MCF 10A (cell line): ENCODE results near the gene TDRD6. TPM values are rescaled to one million over a fixed set of nuclear protein-coding genes. Genes with fewer than 3 reads are reported as not detected.

Source experiments
- BruUV-seq: library from RNA; stranded (reverse); fragments of 400-500 nt; replicated peaks from 2 replicates; lab custom pipeline; 2021; lab: Mats Ljungman, UMichigan
- CTCF ChIA-PET: fragments of 300-600 bp; sonication (Branson Sonifier 250); formaldehyde crosslinking; extraction: SDS; loops from one replicate; lab custom pipeline; 2021; ENCODE audit warnings: antibody characterized with exemption, inconsistent platforms; lab: Yijun Ruan, JAX
- POLR2A ChIA-PET: fragments of 300-600, 350-650 bp; sonication (Branson Sonifier 250); formaldehyde crosslinking; extraction: SDS; loops from one replicate; lab custom pipeline; 2020; ENCODE audit warnings: antibody characterized with exemption, inconsistent platforms; lab: Yijun Ruan, JAX
- DNase-seq: peaks from one replicate; pipeline ENCODE4 v3.0.0-alpha.2; 2018; ENCODE audit not compliant: unreplicated experiment
- H3K27ac Mint-ChIP-seq: one replicate; pipeline ENCODE4 v1.8.0; 2022; ENCODE audit warnings: mild to moderate bottlenecking, low read depth, mixed read lengths; ENCODE audit not compliant: unreplicated experiment
- H3K27me3 Mint-ChIP-seq: one replicate; pipeline ENCODE4 v1.8.0; 2022; ENCODE audit warnings: mixed read lengths; ENCODE audit not compliant: insufficient read depth, unreplicated experiment
- H3K36me3 Mint-ChIP-seq: one replicate; pipeline ENCODE4 v1.8.0; 2022; ENCODE audit warnings: mild to moderate bottlenecking, moderate library complexity, mixed read lengths; ENCODE audit not compliant: insufficient read depth, unreplicated experiment
- H3K4me1 Mint-ChIP-seq: one replicate; pipeline ENCODE4 v1.8.0; 2022; ENCODE audit warnings: mixed read lengths; ENCODE audit not compliant: insufficient read depth, unreplicated experiment
- H3K4me3 Mint-ChIP-seq: one replicate; pipeline ENCODE4 v1.8.0; 2022; ENCODE audit warnings: mild to moderate bottlenecking, moderate library complexity, mixed read lengths; ENCODE audit not compliant: unreplicated experiment
- H3K9me3 Mint-ChIP-seq: one replicate; pipeline ENCODE4 v1.8.0; 2022; ENCODE audit warnings: mixed read lengths; ENCODE audit not compliant: unreplicated experiment
- intact Hi-C: fragments of 100-400 bp; cut with micrococcal nuclease; formaldehyde crosslinking; loops from 2 replicates; pipeline ENCODE4 v1.14.1; 2022
- total RNA-seq: library from RNA; stranded (reverse); gene quantifications from 2 replicates; pipeline ENCODE4 v1.2.3, GENCODE V29; 2022
- TF ChIP-seq, protein P1 (sequence below): fragments of 200-600 bp; IDR thresholded peaks from one replicate; pipeline ENCODE4 v1.8.0; 2022; ENCODE audit warnings: antibody characterized with exemption, mild to moderate bottlenecking; ENCODE audit not compliant: unreplicated experiment

TDRD6 gene
- total RNA-seq, 1 experiment from 2014 or later = 0.56 TPM

DNA sequence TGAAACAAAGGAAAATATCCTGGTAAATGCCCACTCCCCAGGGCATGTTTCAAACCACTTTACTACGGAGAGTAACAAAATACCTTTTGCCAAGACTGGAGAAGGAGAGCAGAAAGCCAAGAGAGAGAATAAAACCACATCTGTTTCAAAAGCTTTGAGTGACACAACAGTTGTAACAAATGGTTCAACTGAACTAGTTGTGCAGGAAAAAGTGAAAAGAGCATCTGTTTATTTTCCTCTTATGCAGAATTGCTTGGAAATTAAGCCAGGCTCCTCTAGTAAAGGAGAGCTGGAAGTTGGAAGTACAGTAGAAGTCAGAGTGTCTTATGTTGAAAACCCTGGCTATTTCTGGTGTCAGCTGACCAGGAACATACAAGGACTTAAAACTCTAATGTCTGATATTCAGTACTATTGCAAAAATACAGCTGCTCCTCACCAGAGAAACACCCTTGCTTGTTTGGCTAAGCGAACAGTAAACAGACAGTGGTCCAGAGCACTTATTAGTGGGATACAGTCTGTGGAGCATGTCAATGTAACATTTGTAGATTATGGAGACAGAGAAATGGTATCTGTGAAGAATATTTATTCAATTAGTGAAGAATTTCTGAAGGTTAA is 2.6 kb downstream of the TDRD6 start:
- ChIA-PET CTCF (no interaction called here), POLR2A (interaction anchor here (1.6 to 2.2 kb wide), 3 partner anchors 13 to 37 kb away, joined by 4 to 8 read pairs (median 4); partner anchors contain the start of genes CYP39A1 and SLC25A27)
- Mint-ChIP-seq H3K4me3 (no peak overlapping the region), H3K4me1 (peaks cover 10% of the 10 kb centered on the region), H3K27ac (no peak overlapping the region), H3K27me3 (no peaks in the 10 kb centered on the region), H3K36me3 (no peaks in the 10 kb centered on the region), H3K9me3 (no peaks in the 10 kb centered on the region)
- no TSS peak for BruUV-seq
- no peak for DNase-seq
- intact Hi-C loops = no loop called here
- TF ChIP-seq, protein P1, sequence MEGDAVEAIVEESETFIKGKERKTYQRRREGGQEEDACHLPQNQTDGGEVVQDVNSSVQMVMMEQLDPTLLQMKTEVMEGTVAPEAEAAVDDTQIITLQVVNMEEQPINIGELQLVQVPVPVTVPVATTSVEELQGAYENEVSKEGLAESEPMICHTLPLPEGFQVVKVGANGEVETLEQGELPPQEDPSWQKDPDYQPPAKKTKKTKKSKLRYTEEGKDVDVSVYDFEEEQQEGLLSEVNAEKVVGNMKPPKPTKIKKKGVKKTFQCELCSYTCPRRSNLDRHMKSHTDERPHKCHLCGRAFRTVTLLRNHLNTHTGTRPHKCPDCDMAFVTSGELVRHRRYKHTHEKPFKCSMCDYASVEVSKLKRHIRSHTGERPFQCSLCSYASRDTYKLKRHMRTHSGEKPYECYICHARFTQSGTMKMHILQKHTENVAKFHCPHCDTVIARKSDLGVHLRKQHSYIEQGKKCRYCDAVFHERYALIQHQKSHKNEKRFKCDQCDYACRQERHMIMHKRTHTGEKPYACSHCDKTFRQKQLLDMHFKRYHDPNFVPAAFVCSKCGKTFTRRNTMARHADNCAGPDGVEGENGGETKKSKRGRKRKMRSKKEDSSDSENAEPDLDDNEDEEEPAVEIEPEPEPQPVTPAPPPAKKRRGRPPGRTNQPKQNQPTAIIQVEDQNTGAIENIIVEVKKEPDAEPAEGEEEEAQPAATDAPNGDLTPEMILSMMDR = no peak

DNA sequence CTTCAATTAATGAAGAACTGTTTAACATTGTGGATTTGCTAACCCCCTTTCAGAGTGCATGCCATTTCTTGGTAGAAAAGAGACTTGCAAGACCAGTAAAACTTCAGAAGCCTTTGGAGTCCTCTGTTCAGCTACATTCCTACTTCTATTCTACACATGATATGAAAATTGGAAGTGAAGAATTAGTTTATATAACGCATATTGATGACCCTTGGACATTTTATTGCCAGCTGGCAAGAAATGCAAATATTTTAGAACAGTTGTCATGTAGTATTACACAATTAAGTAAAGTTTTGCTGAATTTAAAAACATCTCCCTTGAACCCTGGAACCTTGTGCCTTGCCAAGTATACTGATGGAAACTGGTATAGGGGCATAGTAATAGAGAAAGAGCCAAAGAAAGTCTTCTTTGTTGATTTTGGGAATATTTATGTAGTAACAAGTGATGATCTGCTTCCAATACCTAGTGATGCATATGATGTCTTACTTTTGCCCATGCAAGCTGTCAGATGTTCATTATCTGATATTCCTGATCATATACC is 3.3 kb downstream of the TDRD6 start:
- no peaks in the 10 kb centered on the region for H3K9me3 Mint-ChIP-seq
- H3K27ac Mint-ChIP-seq = no peak overlapping the region
- no peak overlapping the region for H3K4me3 Mint-ChIP-seq
- no peaks in the 10 kb centered on the region for H3K27me3 Mint-ChIP-seq
- H3K36me3 Mint-ChIP-seq = no peaks in the 10 kb centered on the region
- no peak for DNase-seq
- POLR2A ChIA-PET = interaction anchor here (1.6 to 2.2 kb wide), 3 partner anchors 13 to 38 kb away, joined by 4 to 8 read pairs (median 4); partner anchors contain the start of genes CYP39A1 and SLC25A27
- intact Hi-C loops = no loop called here
- H3K4me1 Mint-ChIP-seq = peaks cover 10% of the 10 kb centered on the region
- BruUV-seq = no TSS peak
- CTCF ChIA-PET = no interaction called here
- TF ChIP-seq, protein P1 = no peak

DNA sequence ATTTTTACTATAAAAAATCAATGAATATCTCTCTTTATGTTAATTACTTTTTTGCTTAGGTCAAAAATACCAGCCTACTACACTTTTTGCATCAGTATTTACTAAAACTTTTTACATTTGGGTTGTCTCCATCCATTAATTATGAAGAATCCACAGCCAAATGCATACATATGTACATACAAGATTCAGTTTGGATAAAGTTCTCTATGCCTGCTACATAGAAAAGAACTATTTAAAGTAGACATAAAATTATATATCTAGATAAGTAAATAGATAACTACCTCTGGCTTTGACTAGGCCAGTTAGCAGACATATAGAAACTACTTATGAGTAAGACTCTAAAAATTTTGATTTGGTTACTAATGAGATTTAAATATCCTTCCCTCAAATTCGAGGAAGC is 12.3 kb downstream of the TDRD6 start:
- TF ChIP-seq, protein P1 = no peak
- POLR2A ChIA-PET = no interaction called here
- no peaks in the 10 kb centered on the region for H3K36me3 Mint-ChIP-seq
- BruUV-seq = no TSS peak
- CTCF ChIA-PET = interaction anchor here (0.7 to 1.2 kb wide), 2 partner anchors 80 to 291 kb away, joined by 3 read pairs; no protein-coding TSS in a partner anchor
- intact Hi-C loops = loop anchor here (5.0 kb wide), 1 partner anchor 283 kb away; no protein-coding TSS in a partner anchor
- no peaks in the 10 kb centered on the region for H3K4me1 Mint-ChIP-seq
- DNase-seq = no peak
- no peaks in the 10 kb centered on the region for H3K27me3 Mint-ChIP-seq
- H3K4me3 Mint-ChIP-seq = no peak overlapping the region
- H3K27ac Mint-ChIP-seq = no peak overlapping the region
- no peaks in the 10 kb centered on the region for H3K9me3 Mint-ChIP-seq

- intact Hi-C loops = loop anchor here (1.0 to 5.0 kb wide), 4 partner anchors 77 to 343 kb away; no protein-coding TSS in a partner anchor
- CTCF ChIA-PET = interaction anchor here (0.6 to 1.7 kb wide), 10 partner anchors 8 to 644 kb away, joined by 3 to 7 read pairs (median 4); partner anchors contain the start of gene PLA2G7
Observed at GRCh38 chr6:46704562-46704961, 16.9 kb downstream of the TDRD6 start.

More at GRCh38 chr6:46704562-46704961, 16.9 kb downstream of the TDRD6 start:
- peak; percentile 53 for DNase-seq
- TF ChIP-seq, protein P1 = peak; percentile 38
- Mint-ChIP-seq H3K9me3 (no peaks in the 10 kb centered on the region), H3K27me3 (no peaks in the 10 kb centered on the region), H3K27ac (no peak overlapping the region), H3K36me3 (no peaks in the 10 kb centered on the region), H3K4me1 (peaks cover 1% of the 10 kb centered on the region), H3K4me3 (no peak overlapping the region)
- POLR2A ChIA-PET = interaction anchor here (1.1 kb wide), 1 partner anchor 66 kb away, joined by 4 read pairs; no protein-coding TSS in a partner anchor
- no TSS peak for BruUV-seq
